Kidney (tissue), 14 donors: ENCODE measurements around the gene CCDC87. TPM values are rescaled to one million over a fixed set of nuclear protein-coding genes. Genes with fewer than 3 reads are reported as not detected.

ENCODE experiments used
- DNase-seq, 5 donors: peaks; one replicate each; pipeline ENCODE4 v3.0.0-alpha.2; 2013 to 2020
- FAIRE-seq: peaks from 2 replicates; lab custom pipeline; 2012; peaks lifted over from hg19 to GRCh38; lab: Jason Lieb, UNC
- H3K27ac ChIP-seq, 2 donors: one replicate each; pipeline ENCODE4 v1.7.0; 2013; ENCODE audit warnings: low read depth in 2 of 2, low read length in 2 of 2, inconsistent platforms in 1 of 2
- H3K27me3 ChIP-seq: one replicate; pipeline ENCODE4 v1.7.1; 2013; ENCODE audit warnings: low read length, inconsistent platforms; ENCODE audit not compliant: control insufficient read depth, insufficient read depth
- H3K36me3 ChIP-seq, 3 donors: one replicate each; pipeline versions ENCODE4 v1.7.0 to v1.7.1; 2013; ENCODE audit warnings: low read length in 3 of 3, control low read depth in 1 of 3, inconsistent platforms in 1 of 3; ENCODE audit not compliant: insufficient read depth in 3 of 3, control insufficient read depth in 2 of 3
- H3K4me1 ChIP-seq, 3 donors: one replicate each; pipeline versions ENCODE4 v1.7.0 to v1.7.1; 2013; ENCODE audit warnings: low read length in 3 of 3, inconsistent platforms in 1 of 3, low read depth in 1 of 3; ENCODE audit not compliant: control insufficient read depth in 2 of 3, insufficient read depth in 2 of 3
- H3K4me3 ChIP-seq, 3 donors: one replicate each; pipeline versions ENCODE4 v1.7.0 to v1.8.1; 2013; ENCODE audit warnings: low read length in 3 of 3, control low read depth in 1 of 3, inconsistent platforms in 1 of 3
- H3K9ac ChIP-seq, 3 donors: one replicate each; pipeline versions ENCODE4 v1.7.0 to v1.7.1; 2013; ENCODE audit warnings: low read length in 3 of 3, control low read depth in 1 of 3, inconsistent platforms in 1 of 3
- H3K9me3 ChIP-seq, 3 donors: one replicate each; pipeline versions ENCODE4 v1.7.0 to v1.7.1; 2013; ENCODE audit warnings: low read length in 3 of 3, control low read depth in 1 of 3, inconsistent platforms in 1 of 3; ENCODE audit not compliant: control insufficient read depth in 2 of 3, insufficient read depth in 1 of 3
- CTCF ChIP-seq: IDR thresholded peaks from 3 replicates; pipeline ENCODE4 v1.5.1; 2012; ENCODE audit warnings: mild to moderate bottlenecking, moderate library complexity, borderline replicate concordance; ENCODE audit not compliant: insufficient read depth; ENCODE audit errors: extremely low read depth
- intact Hi-C: fragments of 100-400 bp; cut with DNase I; formaldehyde crosslinking; loops from one replicate; pipeline ENCODE4 v1.11.1; 2022
- polyA plus RNA-seq: library from polyadenylated mRNA; stranded (reverse); fragments of 350-450 nt; fragmentation: Illumina TruSeq; extraction: RNeasy Lipid Tissue Mini Kit (QIAGEN cat#74804); gene quantifications from one replicate; pipeline ENCODE4 v1.2.3, GENCODE V29; 2014; ENCODE audit warnings: low read depth, low replicate concordance; ENCODE audit not compliant: insufficient read depth
- total RNA-seq: library from RNA; stranded (reverse); fragmentation: NEBNext Ultra II Directional; extraction: Animal tissue kit (Norgen Biotek cat#: 25700); gene quantifications from one replicate; pipeline ENCODE4 v1.2.1, GENCODE V29; 2021
- donor health status: control.
- donor health status: control.
- donor health status: control.
- donor health status: control.
- donor health status: control.
- donor health status: DM: yes; HTN: yes; CAD: no.
- donor health status: Normal renal cell carcinoma (clear cell type).

CCDC87 gene
- total and polyA plus RNA-seq, 2 donors from 2014 or later, result 0.13 to 1.0 TPM

GRCh38 chr11:66628061-66628603, 35.3 kb upstream of the CCDC87 start:
- H3K36me3 ChIP-seq, result peaks cover 9 to 66% (median 41%) of the 10 kb centered on the region in 3 donors
- no peak overlapping the region for H3K9ac ChIP-seq
- no peak for TF ChIP-seq CTCF
- no peak for DNase-seq
- H3K4me3 ChIP-seq, result no peak overlapping the region
- H3K9me3 ChIP-seq, result no peaks in the 10 kb centered on the region
- peaks cover 0 to 3% (median 0%) of the 10 kb centered on the region in 3 donors for H3K4me1 ChIP-seq
- no peak overlapping the region for H3K27ac ChIP-seq
- intact Hi-C loops, result no loop called here
- FAIRE-seq, result no peak
- no peaks in the 10 kb centered on the region for H3K27me3 ChIP-seq

GRCh38 chr11:66626926-66627325, 34.1 kb upstream of the CCDC87 start:
- TF ChIP-seq CTCF, result no peak
- FAIRE-seq, result no peak
- Histone ChIP-seq H3K27ac (no peak overlapping the region), H3K9ac (no peak overlapping the region), H3K4me3 (no peak overlapping the region), H3K36me3 (peaks cover 9 to 66% (median 41%) of the 10 kb centered on the region in 3 donors), H3K9me3 (no peaks in the 10 kb centered on the region), H3K27me3 (no peaks in the 10 kb centered on the region), H3K4me1 (peaks cover 0 to 12% (median 0%) of the 10 kb centered on the region in 3 donors)
- DNase-seq, result no peak
- intact Hi-C loops, result no loop called here

GRCh38 chr11:66626382-66626781, 33.5 kb upstream of the CCDC87 start:
- Histone ChIP-seq H3K36me3 (peaks cover 9 to 68% (median 39%) of the 10 kb centered on the region in 3 donors), H3K9ac (no peak overlapping the region), H3K27ac (no peak overlapping the region), H3K4me1 (peaks cover 0 to 12% (median 0%) of the 10 kb centered on the region in 3 donors), H3K4me3 (no peak overlapping the region), H3K27me3 (no peaks in the 10 kb centered on the region), H3K9me3 (no peaks in the 10 kb centered on the region)
- DNase-seq (no peak), FAIRE-seq (no peak)
- intact Hi-C loops, result no loop called here
- TF ChIP-seq CTCF, result no peak

- Histone ChIP-seq H3K4me3 (no peak overlapping the region), H3K27ac (no peak overlapping the region), H3K9me3 (no peaks in the 10 kb centered on the region), H3K36me3 (peaks cover 9 to 69% (median 39%) of the 10 kb centered on the region in 3 donors), H3K9ac (no peak overlapping the region), H3K4me1 (peaks cover 0 to 12% (median 0%) of the 10 kb centered on the region in 3 donors), H3K27me3 (no peaks in the 10 kb centered on the region)
- DNase-seq (no peak), FAIRE-seq (no peak)
- intact Hi-C loops, result no loop called here
- no peak for TF ChIP-seq CTCF
Measured at GRCh38 chr11:66625752-66626149, 32.9 kb upstream of the CCDC87 start.
